Left renal pelvis (tissue), 4 donors: Measurements from ENCODE around the gene ATRNL1. TPM values are rescaled to one million over a fixed set of nuclear protein-coding genes. Genes with fewer than 3 reads are reported as not detected.

Experiments
- DNase-seq, 4 donors: peaks; one replicate each; pipeline ENCODE4 v3.0.0-alpha.2; 2013; ENCODE audit warnings: low read depth in 4 of 4, low spot score in 3 of 4
- polyA plus RNA-seq, 4 donors: library from polyadenylated mRNA; unstranded; fragments of 120-200 nt; gene quantifications; one replicate each; pipeline ENCODE4 v1.2.1, GENCODE V29; 2013; ENCODE audit not compliant: insufficient read length in 4 of 4

Gene ATRNL1
- polyA plus RNA-seq, 4 donors, result 20.9 to 38.8 (median 26.8) TPM

- DNase-seq, result no peak
Measured at GRCh38 chr10:115829521-115830205, 736.5 kb downstream of the ATRNL1 start.

GRCh38 chr10:115830265-115830970 lies 737.3 kb downstream of the ATRNL1 start:
- DNase-seq, result no peak

GRCh38 chr10:115831016-115831415 lies 737.9 kb downstream of the ATRNL1 start:
- DNase-seq, result no peak

- DNase-seq, result no peak
Measured at GRCh38 chr10:115833119-115833518, 740.0 kb downstream of the ATRNL1 start.

GRCh38 chr10:115844591-115844990 lies 751.4 kb downstream of the ATRNL1 start:
- no peak for DNase-seq

GRCh38 chr10:115845921-115846320 lies 752.8 kb downstream of the ATRNL1 start:
- no peak for DNase-seq

GRCh38 chr10:115846528-115846927 lies 753.4 kb downstream of the ATRNL1 start:
- no peak for DNase-seq

GRCh38 chr10:115849197-115849596 lies 756.0 kb downstream of the ATRNL1 start:
- DNase-seq, result no peak

GRCh38 chr10:115850666-115851065 lies 757.5 kb downstream of the ATRNL1 start:
- no peak for DNase-seq

- DNase-seq, result no peak
Measured at GRCh38 chr10:115851695-115852094, 758.5 kb downstream of the ATRNL1 start.

- DNase-seq, result no peak
Measured at GRCh38 chr10:115854740-115855435, 761.7 kb downstream of the ATRNL1 start.

- DNase-seq, result no peak
Measured at GRCh38 chr10:115856580-115856979, 763.4 kb downstream of the ATRNL1 start.

- no peak for DNase-seq
Measured at GRCh38 chr10:115857856-115858255, 764.7 kb downstream of the ATRNL1 start.

GRCh38 chr10:115860182-115861107 lies 767.3 kb downstream of the ATRNL1 start:
- no peak for DNase-seq

- no peak for DNase-seq
Measured at GRCh38 chr10:115861455-115861854, 768.3 kb downstream of the ATRNL1 start.

- no peak for DNase-seq
Measured at GRCh38 chr10:115861864-115862263, 768.7 kb downstream of the ATRNL1 start.

GRCh38 chr10:115866174-115866573 lies 773.0 kb downstream of the ATRNL1 start:
- no peak for DNase-seq

GRCh38 chr10:115866691-115867090 lies 773.5 kb downstream of the ATRNL1 start:
- no peak for DNase-seq

- no peak for DNase-seq
Measured at GRCh38 chr10:115867305-115867704, 774.1 kb downstream of the ATRNL1 start.

- no peak for DNase-seq
Measured at GRCh38 chr10:115871855-115872254, 778.7 kb downstream of the ATRNL1 start.

- no peak for DNase-seq
Measured at GRCh38 chr10:115875172-115875571, 782.0 kb downstream of the ATRNL1 start.
